ENCODE results near the gene HLA-DPA1. TPM values are rescaled to one million over a fixed set of nuclear protein-coding genes. Genes with fewer than 3 reads are reported as not detected.

The HLA-DPA1 gene
- total and polyA plus RNA-seq, 3 experiments from 2014 or later = 69.8 to 156 (median 71.7) TPM

- Mint-ChIP-seq H3K4me3 (no peak overlapping the region), H3K9me3 (peaks cover 13 to 19% (median 15%) of the 10 kb centered on the region in 5 donors), H3K27me3 (peaks cover 17 to 19% of the 10 kb centered on the region in 2 donors), H3K36me3 (peaks cover 0 to 18% (median 2%) of the 10 kb centered on the region in 3 donors), H3K4me1 (peaks cover 2 to 5% (median 4%) of the 10 kb centered on the region in 3 donors), H3K27ac (no peak overlapping the region)
- H3K27me3 ChIP-seq (ENCODE audit: insufficient read depth, low read length, poor library complexity, severe bottlenecking) = no peaks in the 10 kb centered on the region
- ChIA-PET POLR2A (no interaction called here), CTCF (no interaction called here)
- H3K9me3 ChIP-seq (ENCODE audit: low read length) = no peaks in the 10 kb centered on the region
- H3K4me1 ChIP-seq (ENCODE audit: insufficient read depth, low read length) = no peaks in the 10 kb centered on the region
- no peak overlapping the region for H3K4me3 ChIP-seq (ENCODE audit: low read length)
- no peak for DNase-seq
- H3K36me3 ChIP-seq (ENCODE audit: insufficient read depth, low read length) = no peaks in the 10 kb centered on the region
- H3K27ac ChIP-seq (ENCODE audit: low read depth, low read length) = no peak overlapping the region
Measured at GRCh38 chr6:33034554-33034953, 38.9 kb downstream of the HLA-DPA1 start.

GRCh38 chr6:33030245-33030644 is 43.2 kb downstream of the HLA-DPA1 start:
- Mint-ChIP-seq H3K27ac (peak overlapping the region in 3 of 8 donors; percentile 0 to 83 (median 39)), H3K4me3 (no peak overlapping the region), H3K4me1 (peaks cover 6 to 20% (median 20%) of the 10 kb centered on the region in 3 donors), H3K36me3 (peaks cover 0 to 8% (median 2%) of the 10 kb centered on the region in 3 donors), H3K27me3 (peaks cover 9 to 11% of the 10 kb centered on the region in 2 donors), H3K9me3 (peaks cover 8% of the 10 kb centered on the region in 5 donors)
- Histone ChIP-seq H3K4me3 (ENCODE audit: low read length) (no peak overlapping the region), H3K27ac (ENCODE audit: low read depth, low read length) (no peak overlapping the region), H3K36me3 (ENCODE audit: insufficient read depth, low read length) (no peaks in the 10 kb centered on the region), H3K27me3 (ENCODE audit: insufficient read depth, low read length, poor library complexity, severe bottlenecking) (no peaks in the 10 kb centered on the region), H3K9me3 (ENCODE audit: low read length) (no peaks in the 10 kb centered on the region), H3K4me1 (ENCODE audit: insufficient read depth, low read length) (no peaks in the 10 kb centered on the region)
- CTCF ChIA-PET = no interaction called here
- DNase-seq = no peak
- POLR2A ChIA-PET = no interaction called here

- peak in 1 of 5 donors; percentile 10 for DNase-seq
- CTCF ChIA-PET = interaction anchor here (1.4 kb wide), 1 partner anchor 15 kb away, joined by 5 read pairs; no protein-coding TSS in a partner anchor
Measured at GRCh38 chr6:33029328-33030184, 43.9 kb downstream of the HLA-DPA1 start.

GRCh38 chr6:33028220-33028849 is 45.1 kb downstream of the HLA-DPA1 start:
- Mint-ChIP-seq H3K4me1 (peaks cover 6 to 20% (median 20%) of the 10 kb centered on the region in 3 donors), H3K27ac (peak overlapping the region in 2 of 8 donors; percentile 2), H3K4me3 (no peak overlapping the region), H3K27me3 (peaks cover 0 to 7% of the 10 kb centered on the region in 2 donors), H3K36me3 (no peaks in the 10 kb centered on the region), H3K9me3 (no peaks in the 10 kb centered on the region)
- H3K4me3 ChIP-seq (ENCODE audit: low read length) = no peak overlapping the region
- CTCF ChIA-PET = interaction anchor here (1.4 kb wide), 1 partner anchor 14 kb away, joined by 5 read pairs; no protein-coding TSS in a partner anchor
- H3K36me3 ChIP-seq (ENCODE audit: insufficient read depth, low read length) = no peaks in the 10 kb centered on the region
- no peak for DNase-seq
- no peaks in the 10 kb centered on the region for H3K27me3 ChIP-seq (ENCODE audit: insufficient read depth, low read length, poor library complexity, severe bottlenecking)
- POLR2A ChIA-PET = no interaction called here
- no peak overlapping the region for H3K27ac ChIP-seq (ENCODE audit: low read depth, low read length)
- H3K9me3 ChIP-seq (ENCODE audit: low read length) = no peaks in the 10 kb centered on the region
- H3K4me1 ChIP-seq (ENCODE audit: insufficient read depth, low read length) = no peaks in the 10 kb centered on the region

More at GRCh38 chr6:33029328-33030184, 43.9 kb downstream of the HLA-DPA1 start:
- H3K9me3 ChIP-seq (ENCODE audit: low read length) = no peaks in the 10 kb centered on the region
- no peak overlapping the region for H3K4me3 ChIP-seq (ENCODE audit: low read length)
- peaks cover 0 to 2% (median 1%) of the 10 kb centered on the region in 3 donors for H3K36me3 Mint-ChIP-seq
- H3K27me3 ChIP-seq (ENCODE audit: insufficient read depth, low read length, poor library complexity, severe bottlenecking) = no peaks in the 10 kb centered on the region
- H3K27me3 Mint-ChIP-seq = peaks cover 5 to 8% of the 10 kb centered on the region in 2 donors
- H3K4me3 Mint-ChIP-seq = peak overlapping the region in 2 of 7 donors; percentile 4 to 29
- peaks cover 1 to 2% (median 2%) of the 10 kb centered on the region in 5 donors for H3K9me3 Mint-ChIP-seq
- POLR2A ChIA-PET = no interaction called here
- H3K27ac ChIP-seq (ENCODE audit: low read depth, low read length) = no peak overlapping the region
- no peaks in the 10 kb centered on the region for H3K4me1 ChIP-seq (ENCODE audit: insufficient read depth, low read length)
- H3K36me3 ChIP-seq (ENCODE audit: insufficient read depth, low read length) = no peaks in the 10 kb centered on the region
- H3K4me1 Mint-ChIP-seq = peaks cover 6 to 20% (median 20%) of the 10 kb centered on the region in 3 donors
- peak overlapping the region in 7 of 8 donors; percentile 11 to 83 (median 45) for H3K27ac Mint-ChIP-seq

GRCh38 chr6:33024521-33024920 is 48.9 kb downstream of the HLA-DPA1 start:
- Mint-ChIP-seq H3K36me3 (no peaks in the 10 kb centered on the region), H3K9me3 (no peaks in the 10 kb centered on the region), H3K4me3 (no peak overlapping the region), H3K4me1 (peaks cover 7 to 20% (median 19%) of the 10 kb centered on the region in 3 donors), H3K27ac (peak overlapping the region in 1 of 8 donors; percentile 55), H3K27me3 (peaks cover 0 to 7% of the 10 kb centered on the region in 2 donors)
- Histone ChIP-seq H3K27ac (ENCODE audit: low read depth, low read length) (no peak overlapping the region), H3K4me3 (ENCODE audit: low read length) (no peak overlapping the region), H3K4me1 (ENCODE audit: insufficient read depth, low read length) (peaks cover under 1% of the 10 kb centered on the region), H3K36me3 (ENCODE audit: insufficient read depth, low read length) (no peaks in the 10 kb centered on the region), H3K27me3 (ENCODE audit: insufficient read depth, low read length, poor library complexity, severe bottlenecking) (no peaks in the 10 kb centered on the region), H3K9me3 (ENCODE audit: low read length) (no peaks in the 10 kb centered on the region)
- DNase-seq = no peak
- ChIA-PET CTCF (no interaction called here), POLR2A (no interaction called here)

- ChIA-PET POLR2A (no interaction called here), CTCF (no interaction called here)
- Histone ChIP-seq H3K9me3 (ENCODE audit: low read length) (no peaks in the 10 kb centered on the region), H3K36me3 (ENCODE audit: insufficient read depth, low read length) (no peaks in the 10 kb centered on the region), H3K4me3 (ENCODE audit: low read length) (no peak overlapping the region), H3K27ac (ENCODE audit: low read depth, low read length) (no peak overlapping the region), H3K4me1 (ENCODE audit: insufficient read depth, low read length) (peaks cover 6% of the 10 kb centered on the region), H3K27me3 (ENCODE audit: insufficient read depth, low read length, poor library complexity, severe bottlenecking) (no peaks in the 10 kb centered on the region)
- H3K4me3 Mint-ChIP-seq = no peak overlapping the region
- H3K27me3 Mint-ChIP-seq = peaks cover 0 to 7% of the 10 kb centered on the region in 2 donors
- no peak overlapping the region for H3K27ac Mint-ChIP-seq
- no peaks in the 10 kb centered on the region for H3K36me3 Mint-ChIP-seq
- H3K4me1 Mint-ChIP-seq = peaks cover 12 to 23% (median 23%) of the 10 kb centered on the region in 3 donors
- H3K9me3 Mint-ChIP-seq = no peaks in the 10 kb centered on the region
- no peak for DNase-seq
Measured at GRCh38 chr6:33023536-33023935, 49.9 kb downstream of the HLA-DPA1 start.

- H3K4me3 ChIP-seq (ENCODE audit: low read length) = no peak overlapping the region
- H3K27me3 ChIP-seq (ENCODE audit: insufficient read depth, low read length, poor library complexity, severe bottlenecking) = no peaks in the 10 kb centered on the region
- no peaks in the 10 kb centered on the region for H3K36me3 ChIP-seq (ENCODE audit: insufficient read depth, low read length)
- POLR2A ChIA-PET = no interaction called here
- Mint-ChIP-seq H3K9me3 (no peaks in the 10 kb centered on the region), H3K27ac (no peak overlapping the region), H3K4me1 (peaks cover 21 to 23% (median 23%) of the 10 kb centered on the region in 3 donors), H3K4me3 (no peak overlapping the region), H3K36me3 (no peaks in the 10 kb centered on the region), H3K27me3 (peaks cover 0 to 6% of the 10 kb centered on the region in 2 donors)
- H3K27ac ChIP-seq (ENCODE audit: low read depth, low read length) = no peak overlapping the region
- CTCF ChIA-PET = interaction anchor here (1.8 kb wide), 1 partner anchor 27 kb away, joined by 3 read pairs; no protein-coding TSS in a partner anchor
- H3K4me1 ChIP-seq (ENCODE audit: insufficient read depth, low read length) = peaks cover 15% of the 10 kb centered on the region
- no peak for DNase-seq
- no peaks in the 10 kb centered on the region for H3K9me3 ChIP-seq (ENCODE audit: low read length)
Measured at GRCh38 chr6:33021917-33022316, 51.5 kb downstream of the HLA-DPA1 start.

Data from CD8-positive, alpha-beta memory T cell (primary cell).